Measurements from ENCODE around the gene RLN2.
"Not testable (repeated sequence)": the region's sequence is repeated elsewhere in the genome, so short reads cannot be mapped to it uniquely, and the experiment has no call there.

DNA sequence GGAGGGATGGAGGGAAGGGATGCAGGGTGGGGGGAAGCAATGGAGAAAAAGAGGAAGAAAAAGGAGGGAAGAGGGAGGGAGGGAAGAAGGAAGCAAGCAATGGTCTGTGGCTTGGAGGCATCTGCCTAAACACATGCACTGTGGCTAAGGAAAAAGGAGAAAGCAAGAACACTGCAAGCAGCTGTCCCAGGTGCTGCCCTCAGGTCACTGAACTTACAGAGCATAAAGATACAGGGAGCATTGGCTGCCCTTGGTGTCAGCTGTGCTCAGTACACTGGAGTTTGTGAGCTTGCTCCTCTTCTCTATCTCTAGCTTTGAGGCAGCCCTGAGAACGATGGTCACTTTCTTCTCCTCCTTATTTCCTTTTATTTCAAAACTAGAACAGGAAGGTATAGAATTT lies 17.1 kb upstream of the RLN2 start:
- TF ChIP-seq, protein P1, sequence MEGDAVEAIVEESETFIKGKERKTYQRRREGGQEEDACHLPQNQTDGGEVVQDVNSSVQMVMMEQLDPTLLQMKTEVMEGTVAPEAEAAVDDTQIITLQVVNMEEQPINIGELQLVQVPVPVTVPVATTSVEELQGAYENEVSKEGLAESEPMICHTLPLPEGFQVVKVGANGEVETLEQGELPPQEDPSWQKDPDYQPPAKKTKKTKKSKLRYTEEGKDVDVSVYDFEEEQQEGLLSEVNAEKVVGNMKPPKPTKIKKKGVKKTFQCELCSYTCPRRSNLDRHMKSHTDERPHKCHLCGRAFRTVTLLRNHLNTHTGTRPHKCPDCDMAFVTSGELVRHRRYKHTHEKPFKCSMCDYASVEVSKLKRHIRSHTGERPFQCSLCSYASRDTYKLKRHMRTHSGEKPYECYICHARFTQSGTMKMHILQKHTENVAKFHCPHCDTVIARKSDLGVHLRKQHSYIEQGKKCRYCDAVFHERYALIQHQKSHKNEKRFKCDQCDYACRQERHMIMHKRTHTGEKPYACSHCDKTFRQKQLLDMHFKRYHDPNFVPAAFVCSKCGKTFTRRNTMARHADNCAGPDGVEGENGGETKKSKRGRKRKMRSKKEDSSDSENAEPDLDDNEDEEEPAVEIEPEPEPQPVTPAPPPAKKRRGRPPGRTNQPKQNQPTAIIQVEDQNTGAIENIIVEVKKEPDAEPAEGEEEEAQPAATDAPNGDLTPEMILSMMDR (conservative IDR thresholded peaks at IDR 0.05 in 1 of 2, IDR thresholded peaks at IDR 0.05 in 1 of 2; ENCODE audit: low read depth in 1 of 2, low read length in 2 of 2), result not testable (repeated sequence)
- TF ChIP-seq EZH2 (IDR thresholded peaks at IDR 0.05; ENCODE audit: low read length, missing control alignments), result not testable (repeated sequence)

Measured in fibroblast of lung (primary cell).